K562 (cell line): Measurements from ENCODE around the gene SULT2B1. TPM values are rescaled to one million over a fixed set of nuclear protein-coding genes. Genes with fewer than 3 reads are reported as not detected.
A peak's percentile ranks its signal among the peaks of the same experiment; 100 is the strongest.

ENCODE experiments used
- CHD1 ChIP-seq: fragments of 200-600 bp; sonication (generic); IDR thresholded peaks from one replicate; pipeline ENCODE4 v1.6.1; 2012; ENCODE audit warnings: mild to moderate bottlenecking, moderate library complexity, low read length, inconsistent platforms
- CREB1 ChIP-seq, 2 experiments: sonication (generic) in 1 of 2; formaldehyde crosslinking in 1 of 2; IDR thresholded peaks; 2 replicates each; pipeline versions ENCODE4 v1.6.1 to v1.8.0; 2012 to 2022; ENCODE audit warnings: inconsistent platforms in 1 of 2, mild to moderate bottlenecking in 1 of 2, missing genetic modification reagents in 1 of 2, moderate library complexity in 1 of 2
- HDGF ChIP-seq: fragments of 450-650 bp; IDR thresholded peaks from 2 replicates; pipeline ENCODE4 v1.6.1; 2016
- HMGN3 ChIP-seq: IDR thresholded peaks from 2 replicates; pipeline ENCODE4 v1.6.1; 2011; ENCODE audit warnings: borderline replicate concordance, low read depth, mild to moderate bottlenecking, mixed read lengths, low read length; ENCODE audit not compliant: insufficient read length; ENCODE audit errors: extremely low read depth
- JUN ChIP-seq, 2 experiments: sonication (generic) in 1 of 2; formaldehyde crosslinking in 1 of 2; IDR thresholded peaks; 2 replicates each; pipeline versions ENCODE4 v1.6.1 to v1.8.0; 2012 to 2022; ENCODE audit warnings: borderline replicate concordance in 2 of 2, mild to moderate bottlenecking in 2 of 2, improper control_type of control experiment in 1 of 2, low read depth in 1 of 2, low read length in 1 of 2, missing genetic modification reagents in 1 of 2
- RBFOX2 ChIP-seq: fragments of 200-400 bp; formaldehyde crosslinking; IDR thresholded peaks from 2 replicates; pipeline ENCODE4 v1.6.1; 2017; ENCODE audit warnings: low read depth, mild to moderate bottlenecking, low read length, moderate library complexity
- ZEB2 ChIP-seq: fragments of 450-650 bp; IDR thresholded peaks from 2 replicates; pipeline ENCODE4 v1.6.1; 2016
- ZNF695 ChIP-seq: fragments of 450-650 bp; formaldehyde crosslinking; IDR thresholded peaks from 2 replicates; pipeline ENCODE4 v1.4.0; 2020; ENCODE audit warnings: mild to moderate bottlenecking, moderate library complexity
- polyA plus RNA-seq, 8 experiments: library from polyadenylated mRNA; depleted of rRNA in 4 of 8; stranded (reverse) in 5 of 8; unstranded in 3 of 8; fragments of >200 nt; fragmentation: Nextera tagmentation in 2 of 8; fragmentation: Illumina TruSeq in 1 of 8; extraction: Ambion mirVana in 2 of 8; extraction: Trizol in 1 of 8; gene quantifications; 2 replicates each; pipeline versions ENCODE4 v1.2.1 to v1.2.3, GENCODE V29; 2011 to 2014; ENCODE audit warnings: inconsistent platforms in 1 of 8, missing spikeins in 1 of 8
- total RNA-seq, 7 experiments: library from RNA; depleted of rRNA in 6 of 7; stranded (reverse); fragments of >200 nt in 6 of 7; fragmentation: Illumina TruSeq in 2 of 7; extraction: Trizol in 2 of 7; gene quantifications; 2 replicates each; pipeline versions ENCODE4 v1.2.1 to v1.2.3, GENCODE V29; 2011 to 2021; ENCODE audit warnings: low replicate concordance in 1 of 7
- TF ChIP-seq, protein P1 (sequence below): IDR thresholded peaks from 3 replicates; pipeline ENCODE4 v1.6.1; 2011; ENCODE audit warnings: borderline replicate concordance, mild to moderate bottlenecking; ENCODE audit not compliant: insufficient read length, insufficient read depth
- TF ChIP-seq, protein P2 (sequence below): fragments of 450-650 bp; formaldehyde crosslinking; IDR thresholded peaks from 2 replicates; pipeline ENCODE4 v1.4.0; 2022; ENCODE audit warnings: missing genetic modification characterization
- TF ChIP-seq, protein P3 (sequence below): sonication (generic); formaldehyde crosslinking; IDR thresholded peaks from 2 replicates; pipeline ENCODE4 v1.8.1; 2023; ENCODE audit warnings: mild to moderate bottlenecking, missing genetic modification reagents

The SULT2B1 gene
- total and polyA plus RNA-seq, 9 of the 15 experiments (the other 6 are each of a cell fraction or from before 2014, with no cell fraction given): 0.09 to 0.62 (median 0.22) TPM; not detected in 2

DNA sequence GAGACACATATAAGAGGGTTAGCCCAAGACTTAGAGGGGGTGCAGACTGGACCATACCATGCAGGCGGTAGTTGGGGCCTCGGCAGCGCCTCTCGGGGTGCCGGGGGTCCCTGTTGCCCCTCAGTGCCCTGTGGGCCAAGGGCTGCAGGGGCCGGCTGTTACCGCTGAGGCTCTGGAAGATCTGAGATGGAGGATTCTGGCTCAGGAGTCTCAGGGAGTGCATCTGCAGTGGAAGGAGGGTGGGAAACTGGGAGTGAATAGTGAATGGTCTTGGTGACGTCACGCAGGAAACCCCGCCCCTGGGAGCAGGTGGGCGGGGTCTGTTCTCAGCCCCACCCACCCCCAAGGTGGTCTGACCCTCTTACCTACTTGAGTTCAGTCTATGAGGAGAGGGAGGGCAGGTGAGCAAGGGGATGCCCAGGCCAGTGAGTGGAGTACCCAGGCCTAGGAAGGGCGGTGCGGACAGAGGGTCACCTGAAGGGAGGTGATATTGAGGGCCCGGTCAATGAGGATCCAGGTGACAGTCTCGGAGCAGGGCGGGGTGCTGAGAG, 86.9 kb downstream of the SULT2B1 start (continued):
- TF ChIP-seq, protein P1, sequence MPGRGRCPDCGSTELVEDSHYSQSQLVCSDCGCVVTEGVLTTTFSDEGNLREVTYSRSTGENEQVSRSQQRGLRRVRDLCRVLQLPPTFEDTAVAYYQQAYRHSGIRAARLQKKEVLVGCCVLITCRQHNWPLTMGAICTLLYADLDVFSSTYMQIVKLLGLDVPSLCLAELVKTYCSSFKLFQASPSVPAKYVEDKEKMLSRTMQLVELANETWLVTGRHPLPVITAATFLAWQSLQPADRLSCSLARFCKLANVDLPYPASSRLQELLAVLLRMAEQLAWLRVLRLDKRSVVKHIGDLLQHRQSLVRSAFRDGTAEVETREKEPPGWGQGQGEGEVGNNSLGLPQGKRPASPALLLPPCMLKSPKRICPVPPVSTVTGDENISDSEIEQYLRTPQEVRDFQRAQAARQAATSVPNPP: no peak
- peak; percentile 85 for TF ChIP-seq CHD1
- peak; percentile 69 for TF ChIP-seq CREB1 (IDR thresholded peaks at IDR 0.05)
- peak; percentile 85 for TF ChIP-seq CREB1 (CRISPR knock-in tag; IDR thresholded peaks at IDR 0.05)
- TF ChIP-seq, protein P2, sequence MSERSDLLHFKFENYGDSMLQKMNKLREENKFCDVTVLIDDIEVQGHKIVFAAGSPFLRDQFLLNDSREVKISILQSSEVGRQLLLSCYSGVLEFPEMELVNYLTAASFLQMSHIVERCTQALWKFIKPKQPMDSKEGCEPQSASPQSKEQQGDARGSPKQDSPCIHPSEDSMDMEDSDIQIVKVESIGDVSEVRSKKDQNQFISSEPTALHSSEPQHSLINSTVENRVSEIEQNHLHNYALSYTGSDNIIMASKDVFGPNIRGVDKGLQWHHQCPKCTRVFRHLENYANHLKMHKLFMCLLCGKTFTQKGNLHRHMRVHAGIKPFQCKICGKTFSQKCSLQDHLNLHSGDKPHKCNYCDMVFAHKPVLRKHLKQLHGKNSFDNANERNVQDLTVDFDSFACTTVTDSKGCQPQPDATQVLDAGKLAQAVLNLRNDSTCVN (CRISPR knock-in tag): no peak
- peak; percentile 1; the same call in 1 of the 2 replicates for TF ChIP-seq RBFOX2
- TF ChIP-seq HDGF: 0 out of 2 replicates have a peak, but pooled peaks have one; percentile 2
- TF ChIP-seq HMGN3: peak; percentile 51
- TF ChIP-seq, protein P3, sequence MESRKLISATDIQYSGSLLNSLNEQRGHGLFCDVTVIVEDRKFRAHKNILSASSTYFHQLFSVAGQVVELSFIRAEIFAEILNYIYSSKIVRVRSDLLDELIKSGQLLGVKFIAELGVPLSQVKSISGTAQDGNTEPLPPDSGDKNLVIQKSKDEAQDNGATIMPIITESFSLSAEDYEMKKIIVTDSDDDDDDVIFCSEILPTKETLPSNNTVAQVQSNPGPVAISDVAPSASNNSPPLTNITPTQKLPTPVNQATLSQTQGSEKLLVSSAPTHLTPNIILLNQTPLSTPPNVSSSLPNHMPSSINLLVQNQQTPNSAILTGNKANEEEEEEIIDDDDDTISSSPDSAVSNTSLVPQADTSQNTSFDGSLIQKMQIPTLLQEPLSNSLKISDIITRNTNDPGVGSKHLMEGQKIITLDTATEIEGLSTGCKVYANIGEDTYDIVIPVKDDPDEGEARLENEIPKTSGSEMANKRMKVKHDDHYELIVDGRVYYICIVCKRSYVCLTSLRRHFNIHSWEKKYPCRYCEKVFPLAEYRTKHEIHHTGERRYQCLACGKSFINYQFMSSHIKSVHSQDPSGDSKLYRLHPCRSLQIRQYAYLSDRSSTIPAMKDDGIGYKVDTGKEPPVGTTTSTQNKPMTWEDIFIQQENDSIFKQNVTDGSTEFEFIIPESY (CRISPR knock-in tag): 0 out of 2 replicates have a peak, but pooled peaks have one; percentile 24
- TF ChIP-seq JUN (IDR thresholded peaks at IDR 0.05; ENCODE audit: borderline replicate concordance, low read depth, low read length): no peak
- TF ChIP-seq JUN (CRISPR knock-in tag; IDR thresholded peaks at IDR 0.05; ENCODE audit: borderline replicate concordance): no peak
- 0 out of 2 replicates have a peak, but pooled peaks have one; percentile 50 for TF ChIP-seq ZEB2
- no peak for TF ChIP-seq ZNF695 (CRISPR knock-in tag)
- TF ChIP-seq, all 486 proteins: peak for 44
